Measurements from ENCODE around the gene C15orf62. TPM values are rescaled to one million over a fixed set of nuclear protein-coding genes. Genes with fewer than 3 reads are reported as not detected.

C15orf62 gene
- total RNA-seq, 2 donors from 2014 or later, result 0.46 to 0.57 TPM

GRCh38 chr15:40787991-40788390, 18.2 kb downstream of the C15orf62 start:
- Histone ChIP-seq H3K27me3 (ENCODE audit: control insufficient read depth, insufficient read depth, low read length, poor library complexity, severe bottlenecking) (no peaks in the 10 kb centered on the region), H3K9me3 (ENCODE audit: control insufficient read depth, low read length) (no peaks in the 10 kb centered on the region), H3K27ac (ENCODE audit: low read depth, low read length) (no peak overlapping the region), H3K4me1 (ENCODE audit: control insufficient read depth, insufficient read depth, low read length) (peaks cover 13% of the 10 kb centered on the region), H3K36me3 (ENCODE audit: control insufficient read depth, insufficient read depth, low read length) (peaks cover 6% of the 10 kb centered on the region), H3K4me3 (ENCODE audit: low read length) (no peak overlapping the region), H3K9ac (ENCODE audit: extremely low read depth, low read length, poor library complexity, severe bottlenecking) (no peak overlapping the region)
- WGBS, 2 experiments (ENCODE audit: insufficient coverage in 1 of 2, insufficient read length in 1 of 2), result 77 to 83% methylated on average over 2 to 6 of the region's 6 CpGs
- Mint-ChIP-seq H3K9me3 (no peaks in the 10 kb centered on the region), H3K36me3 (ENCODE audit: low read depth) (peaks cover 10% of the 10 kb centered on the region), H3K4me1 (peaks cover 42% of the 10 kb centered on the region), H3K27me3 (ENCODE audit: insufficient read depth) (no peaks in the 10 kb centered on the region), H3K27ac (peak overlapping the region; percentile 88), H3K4me3 (no peak overlapping the region)
- TF ChIP-seq, protein P1, sequence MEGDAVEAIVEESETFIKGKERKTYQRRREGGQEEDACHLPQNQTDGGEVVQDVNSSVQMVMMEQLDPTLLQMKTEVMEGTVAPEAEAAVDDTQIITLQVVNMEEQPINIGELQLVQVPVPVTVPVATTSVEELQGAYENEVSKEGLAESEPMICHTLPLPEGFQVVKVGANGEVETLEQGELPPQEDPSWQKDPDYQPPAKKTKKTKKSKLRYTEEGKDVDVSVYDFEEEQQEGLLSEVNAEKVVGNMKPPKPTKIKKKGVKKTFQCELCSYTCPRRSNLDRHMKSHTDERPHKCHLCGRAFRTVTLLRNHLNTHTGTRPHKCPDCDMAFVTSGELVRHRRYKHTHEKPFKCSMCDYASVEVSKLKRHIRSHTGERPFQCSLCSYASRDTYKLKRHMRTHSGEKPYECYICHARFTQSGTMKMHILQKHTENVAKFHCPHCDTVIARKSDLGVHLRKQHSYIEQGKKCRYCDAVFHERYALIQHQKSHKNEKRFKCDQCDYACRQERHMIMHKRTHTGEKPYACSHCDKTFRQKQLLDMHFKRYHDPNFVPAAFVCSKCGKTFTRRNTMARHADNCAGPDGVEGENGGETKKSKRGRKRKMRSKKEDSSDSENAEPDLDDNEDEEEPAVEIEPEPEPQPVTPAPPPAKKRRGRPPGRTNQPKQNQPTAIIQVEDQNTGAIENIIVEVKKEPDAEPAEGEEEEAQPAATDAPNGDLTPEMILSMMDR (conservative IDR thresholded peaks at IDR 0.05), result no peak
- peak; percentile 65 for DNase-seq

- no peak for DNase-seq
- no peaks in the 10 kb centered on the region for H3K27me3 ChIP-seq (ENCODE audit: control insufficient read depth, insufficient read depth, low read length, poor library complexity, severe bottlenecking)
- H3K4me1 Mint-ChIP-seq, result peaks cover 48% of the 10 kb centered on the region
- no peaks in the 10 kb centered on the region for H3K9me3 ChIP-seq (ENCODE audit: control insufficient read depth, low read length)
- no peak overlapping the region for H3K27ac ChIP-seq (ENCODE audit: low read depth, low read length)
- TF ChIP-seq, protein P1 (conservative IDR thresholded peaks at IDR 0.05), result no peak
- no peak overlapping the region for H3K4me3 Mint-ChIP-seq
- H3K4me1 ChIP-seq (ENCODE audit: control insufficient read depth, insufficient read depth, low read length), result peaks cover 13% of the 10 kb centered on the region
- H3K36me3 ChIP-seq (ENCODE audit: control insufficient read depth, insufficient read depth, low read length), result peaks cover 6% of the 10 kb centered on the region
- 90 to 94% methylated on average over 4 to 5 of the region's 5 CpGs for WGBS, 2 experiments (ENCODE audit: insufficient coverage in 1 of 2, insufficient read length in 1 of 2)
- no peak overlapping the region for H3K27ac Mint-ChIP-seq
- peaks cover 14% of the 10 kb centered on the region for H3K36me3 Mint-ChIP-seq (ENCODE audit: low read depth)
- no peaks in the 10 kb centered on the region for H3K9me3 Mint-ChIP-seq
- H3K9ac ChIP-seq (ENCODE audit: extremely low read depth, low read length, poor library complexity, severe bottlenecking), result no peak overlapping the region
- H3K27me3 Mint-ChIP-seq (ENCODE audit: insufficient read depth), result no peaks in the 10 kb centered on the region
- no peak overlapping the region for H3K4me3 ChIP-seq (ENCODE audit: low read length)
These were observed 19.3 kb downstream of the C15orf62 start for GRCh38 chr15:40789119-40789518.

DNA sequence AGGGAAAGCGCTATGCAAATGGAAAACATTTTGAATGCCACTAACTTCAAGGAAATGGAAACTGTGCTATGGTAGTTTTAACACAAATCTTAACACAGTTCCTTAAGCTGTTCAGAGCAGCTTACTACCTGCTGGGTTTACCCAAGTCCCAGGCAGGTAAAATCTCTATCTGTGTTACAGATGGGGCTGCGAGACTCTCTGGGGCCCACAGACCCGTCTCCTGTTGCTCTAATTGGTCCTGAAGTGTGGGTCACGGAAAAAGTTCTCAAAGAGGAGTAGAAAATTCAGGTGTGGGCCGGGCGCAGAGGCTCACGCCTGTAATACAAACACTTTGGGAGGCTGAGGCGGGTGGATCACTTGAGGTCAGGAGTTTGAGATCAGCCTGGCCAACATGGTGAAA, 20.2 kb downstream of the C15orf62 start:
- H3K27ac ChIP-seq (ENCODE audit: low read depth, low read length), result no peak overlapping the region
- peak; percentile 62 for DNase-seq
- H3K27ac Mint-ChIP-seq, result peak overlapping the region; percentile 92

More for the DNA sequence above, 20.2 kb downstream of the C15orf62 start:
- WGBS, 2 experiments (ENCODE audit: insufficient coverage in 1 of 2, insufficient read length in 1 of 2), result 82 to 94% methylated on average over 7 to 8 of the region's 8 CpGs
- no peak overlapping the region for H3K4me3 ChIP-seq (ENCODE audit: low read length)
- H3K9me3 ChIP-seq (ENCODE audit: control insufficient read depth, low read length), result no peaks in the 10 kb centered on the region
- TF ChIP-seq, protein P1 (conservative IDR thresholded peaks at IDR 0.05), result no peak
- Mint-ChIP-seq H3K4me3 (no peak overlapping the region), H3K27me3 (ENCODE audit: insufficient read depth) (no peaks in the 10 kb centered on the region), H3K4me1 (peaks cover 48% of the 10 kb centered on the region), H3K9me3 (no peaks in the 10 kb centered on the region), H3K36me3 (ENCODE audit: low read depth) (peaks cover 14% of the 10 kb centered on the region)
- peaks cover 13% of the 10 kb centered on the region for H3K4me1 ChIP-seq (ENCODE audit: control insufficient read depth, insufficient read depth, low read length)
- H3K9ac ChIP-seq (ENCODE audit: extremely low read depth, low read length, poor library complexity, severe bottlenecking), result no peak overlapping the region
- H3K27me3 ChIP-seq (ENCODE audit: control insufficient read depth, insufficient read depth, low read length, poor library complexity, severe bottlenecking), result no peaks in the 10 kb centered on the region
- peaks cover 6% of the 10 kb centered on the region for H3K36me3 ChIP-seq (ENCODE audit: control insufficient read depth, insufficient read depth, low read length)

Measured in endodermal cell (in vitro differentiated cells).